ENCODE results near the gene HGFAC. TPM values are rescaled to one million over a fixed set of nuclear protein-coding genes. Genes with fewer than 3 reads are reported as not detected.
A peak's percentile ranks its signal among the peaks of the same experiment; 100 is the strongest.

Gene HGFAC
- total RNA-seq, 2 donors from 2014 or later, result 0.95 TPM; not detected in 1

- no peak overlapping the region for H3K27ac ChIP-seq
- TF ChIP-seq CTCF (IDR thresholded peaks at IDR 0.05), result no peak
- H3K27me3 ChIP-seq (replicated peaks; ENCODE audit: insufficient read depth), result no peaks in the 10 kb centered on the region
- no peak overlapping the region for H3K4me3 ChIP-seq
- ATAC-seq (ENCODE audit: insufficient number of reproducible peaks, low FRiP score, low read depth) (no peak), DNase-seq (ENCODE audit: low spot score) (no peak)
- H3K9me3 ChIP-seq, result no peaks in the 10 kb centered on the region
- no peaks in the 10 kb centered on the region for H3K36me3 ChIP-seq
- peaks cover 0 to 6% of the 10 kb centered on the region in 2 donors for H3K4me1 ChIP-seq (ENCODE audit: control insufficient read depth in 1 of 2, low read depth in 2 of 2)
Measured at GRCh38 chr4:3476936-3477749, 35.4 kb downstream of the HGFAC start.

- Histone ChIP-seq H3K27ac (no peak overlapping the region), H3K4me3 (no peak overlapping the region), H3K36me3 (no peaks in the 10 kb centered on the region), H3K9me3 (no peaks in the 10 kb centered on the region), H3K27me3 (replicated peaks; ENCODE audit: insufficient read depth) (no peaks in the 10 kb centered on the region), H3K4me1 (ENCODE audit: control insufficient read depth in 1 of 2, low read depth in 2 of 2) (peaks cover 0 to 13% of the 10 kb centered on the region in 2 donors)
- no peak for TF ChIP-seq CTCF (IDR thresholded peaks at IDR 0.05)
- no peak for DNase-seq (ENCODE audit: low spot score)
- no peak for ATAC-seq (ENCODE audit: insufficient number of reproducible peaks, low FRiP score, low read depth)
Measured at GRCh38 chr4:3477750-3478430, 36.1 kb downstream of the HGFAC start.

- Histone ChIP-seq H3K36me3 (no peaks in the 10 kb centered on the region), H3K4me1 (ENCODE audit: control insufficient read depth in 1 of 2, low read depth in 2 of 2) (peaks cover under 1 to 15% of the 10 kb centered on the region in 2 donors), H3K27me3 (replicated peaks; ENCODE audit: insufficient read depth) (no peaks in the 10 kb centered on the region), H3K4me3 (no peak overlapping the region), H3K27ac (no peak overlapping the region), H3K9me3 (no peaks in the 10 kb centered on the region)
- DNase-seq (ENCODE audit: low spot score) (no peak), ATAC-seq (ENCODE audit: insufficient number of reproducible peaks, low FRiP score, low read depth) (no peak)
- TF ChIP-seq CTCF (IDR thresholded peaks at IDR 0.05), result no peak
Measured at GRCh38 chr4:3478446-3479357, 36.9 kb downstream of the HGFAC start.

- H3K27ac ChIP-seq, result peak overlapping the region in 1 of 2 donors; percentile 96
Measured at GRCh38 chr4:3479358-3480101, 37.8 kb downstream of the HGFAC start.

More at GRCh38 chr4:3479358-3480101, 37.8 kb downstream of the HGFAC start:
- Histone ChIP-seq H3K4me1 (ENCODE audit: control insufficient read depth in 1 of 2, low read depth in 2 of 2) (peaks cover 3 to 23% of the 10 kb centered on the region in 2 donors), H3K27me3 (replicated peaks; ENCODE audit: insufficient read depth) (no peaks in the 10 kb centered on the region), H3K9me3 (no peaks in the 10 kb centered on the region), H3K4me3 (no peak overlapping the region), H3K36me3 (no peaks in the 10 kb centered on the region)
- DNase-seq (ENCODE audit: low spot score) (no peak), ATAC-seq (ENCODE audit: insufficient number of reproducible peaks, low FRiP score, low read depth) (no peak)
- no peak for TF ChIP-seq CTCF (IDR thresholded peaks at IDR 0.05)
